GM18867 (cell line): ENCODE results near the gene DAP.
"Not testable (repeated sequence)": the region's sequence is repeated elsewhere in the genome, so short reads cannot be mapped to it uniquely, and the experiment has no call there.

Experiments
- ATAC-seq: cut with Tn5 transposase; IDR thresholded peaks from one replicate; pipeline ENCODE4 v1.9.1; 2021; ENCODE audit warnings: mild to moderate bottlenecking, moderate library complexity; ENCODE audit not compliant: unreplicated experiment

The DAP gene

GRCh38 chr5:10636363-10637142 is 124.5 kb downstream of the DAP start:
- no peak for ATAC-seq

GRCh38 chr5:10635867-10636350 is 125.1 kb downstream of the DAP start:
- ATAC-seq = no peak

GRCh38 chr5:10635257-10635866 is 125.7 kb downstream of the DAP start:
- ATAC-seq = peak; percentile 69

- ATAC-seq = no peak
Measured at GRCh38 chr5:10634562-10634961, 126.5 kb downstream of the DAP start.

GRCh38 chr5:10634050-10634449 is 127.0 kb downstream of the DAP start:
- ATAC-seq = no peak

GRCh38 chr5:10633271-10634049 is 127.6 kb downstream of the DAP start:
- ATAC-seq = no peak

GRCh38 chr5:10632110-10632761 is 128.8 kb downstream of the DAP start:
- ATAC-seq = peak; percentile 50

- peak; percentile 0 for ATAC-seq
Measured at GRCh38 chr5:10631316-10631996, 129.6 kb downstream of the DAP start.

GRCh38 chr5:10630744-10631143 is 130.3 kb downstream of the DAP start:
- not testable (repeated sequence) for ATAC-seq

GRCh38 chr5:10630126-10630525 is 130.9 kb downstream of the DAP start:
- ATAC-seq = no peak

- ATAC-seq = no peak
Measured at GRCh38 chr5:10629682-10630081, 131.4 kb downstream of the DAP start.
